Panc1 (cell line): ENCODE results near the gene MIX23. TPM values are rescaled to one million over a fixed set of nuclear protein-coding genes. Genes with fewer than 3 reads are reported as not detected.

Source experiments
- ATAC-seq: fragments of 200-7000 bp; cut with Tn5 transposase; 2 replicates; pipeline ENCODE4 v1.9.1; 2020; ENCODE audit warnings: mild to moderate bottlenecking, moderate library complexity
- BruUV-seq: library from RNA; stranded (reverse); fragments of 400-500 nt; replicated peaks from 2 replicates; lab custom pipeline; 2021; lab: Mats Ljungman, UMichigan
- CTCF ChIA-PET: fragments of 300-600 bp; sonication (Branson Sonifier 250); formaldehyde crosslinking; loops from one replicate; lab custom pipeline; 2022; ENCODE audit warnings: antibody characterized with exemption; lab: Charles Lee
- POLR2A ChIA-PET: fragments of 300-600 bp; sonication (Branson Sonifier 250); formaldehyde crosslinking; loops from one replicate; lab custom pipeline; 2022; ENCODE audit warnings: antibody characterized with exemption; lab: Charles Lee
- DNase-seq: peaks from one replicate; pipeline ENCODE4 v3.0.0-alpha.2; 2010; ENCODE audit warnings: low read depth, low spot score
- H3K27ac ChIP-seq: 2 replicates; pipeline ENCODE4 v1.5.1; 2011; ENCODE audit warnings: mild to moderate bottlenecking, low read length, inconsistent platforms
- H3K27me3 ChIP-seq: fragments of 200-500 bp; sonication (Bioruptor generic); 2 replicates; pipeline ENCODE4 v1.6.0; 2014; ENCODE audit warnings: low read length, inconsistent platforms; ENCODE audit not compliant: control insufficient read depth, insufficient read depth
- H3K36me3 ChIP-seq: fragments of 200-500 bp; sonication (Bioruptor generic); 2 replicates; pipeline ENCODE4 v1.5.1; 2014; ENCODE audit warnings: inconsistent platforms, mild to moderate bottlenecking, low read length, moderate library complexity; ENCODE audit not compliant: control insufficient read depth, insufficient read depth
- H3K4me1 ChIP-seq: 2 replicates; pipeline ENCODE4 v1.5.1; 2011; ENCODE audit warnings: inconsistent platforms, mild to moderate bottlenecking, low read length, moderate library complexity; ENCODE audit not compliant: control insufficient read depth, insufficient read depth
- H3K4me3 ChIP-seq, 2 experiments: 2 replicates each; pipeline ENCODE4 v1.5.1; 2011 to 2012; ENCODE audit warnings: low read depth in 2 of 2, low read length in 2 of 2, mild to moderate bottlenecking in 2 of 2, inconsistent platforms in 1 of 2, moderate library complexity in 1 of 2
- H3K9me3 ChIP-seq: fragments of 200-500 bp; sonication (Bioruptor generic); 2 replicates; pipeline ENCODE4 v1.5.1; 2014; ENCODE audit warnings: low read depth, mild to moderate bottlenecking, inconsistent platforms, low read length, moderate library complexity; ENCODE audit not compliant: control insufficient read depth, insufficient read depth
- CTCF ChIP-seq: fragments of 450-650 bp; IDR thresholded peaks from 2 replicates; pipeline ENCODE4 v1.5.1; 2017; ENCODE audit warnings: mild to moderate bottlenecking
- POLR2AphosphoS5 ChIP-seq: IDR thresholded peaks from 2 replicates; pipeline ENCODE4 v1.6.1; 2012; ENCODE audit warnings: mild to moderate bottlenecking, low read depth, low read length, moderate library complexity
- REST ChIP-seq, 2 experiments: IDR thresholded peaks; 2 replicates each; pipeline ENCODE4 v1.6.1; 2011 to 2012; ENCODE audit warnings: low read depth in 2 of 2, control low read depth in 1 of 2, low read length in 1 of 2, mild to moderate bottlenecking in 1 of 2, moderate library complexity in 1 of 2; ENCODE audit not compliant: insufficient read depth in 1 of 2
- SIN3A ChIP-seq: IDR thresholded peaks from 2 replicates; pipeline ENCODE4 v1.6.1; 2012; ENCODE audit warnings: low read depth, mild to moderate bottlenecking, low read length, moderate library complexity, borderline replicate concordance; ENCODE audit not compliant: insufficient read depth
- TCF7L2 ChIP-seq: IDR thresholded peaks from 2 replicates; pipeline ENCODE4 v1.6.1; 2011; ENCODE audit warnings: mild to moderate bottlenecking, low read depth, low read length, inconsistent platforms
- in situ Hi-C: cut with HindIII; loops from 2 replicates; pipeline ENCODE4 v1.10.0; 2016; ENCODE audit warnings: low sequenced_read_pairs, low pct_unique_long_range_greater_than_20kb
- intact Hi-C: fragments of 100-400 bp; cut with micrococcal nuclease; formaldehyde crosslinking; loops from one replicate; pipeline ENCODE4 v1.10.0; 2022; ENCODE audit not compliant: unreplicated experiment
- total RNA-seq: library from RNA; stranded (reverse); gene quantifications from one replicate; pipeline ENCODE4 v1.2.1, GENCODE V29; 2021; ENCODE audit not compliant: unreplicated experiment

Gene MIX23
- total RNA-seq, 1 experiment from 2014 or later = 61.7 TPM

DNA sequence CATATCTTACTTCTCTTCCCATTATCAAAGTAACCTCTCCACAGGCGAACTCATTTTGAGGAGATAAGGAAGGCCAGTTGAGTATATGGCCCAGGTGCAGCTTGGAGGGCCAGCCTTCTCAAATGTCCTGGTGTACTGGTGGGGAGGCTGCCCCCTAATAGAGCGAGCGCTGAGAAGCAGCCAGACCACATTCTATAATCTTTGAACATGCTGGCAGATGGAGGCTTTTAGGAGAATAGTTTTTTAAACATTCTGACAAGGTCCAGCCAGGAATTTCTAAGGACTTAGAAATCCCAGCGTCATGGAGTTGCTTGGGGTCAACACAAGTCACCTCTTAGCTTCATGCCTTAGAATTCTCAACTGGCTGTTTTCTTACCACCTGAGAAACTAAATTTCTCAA is 27.1 kb upstream of the MIX23 start:
- POLR2A ChIA-PET = interaction anchor here (0.6 kb wide), 1 partner anchor 10 kb away, joined by 5 read pairs; no protein-coding TSS in a partner anchor

DNA sequence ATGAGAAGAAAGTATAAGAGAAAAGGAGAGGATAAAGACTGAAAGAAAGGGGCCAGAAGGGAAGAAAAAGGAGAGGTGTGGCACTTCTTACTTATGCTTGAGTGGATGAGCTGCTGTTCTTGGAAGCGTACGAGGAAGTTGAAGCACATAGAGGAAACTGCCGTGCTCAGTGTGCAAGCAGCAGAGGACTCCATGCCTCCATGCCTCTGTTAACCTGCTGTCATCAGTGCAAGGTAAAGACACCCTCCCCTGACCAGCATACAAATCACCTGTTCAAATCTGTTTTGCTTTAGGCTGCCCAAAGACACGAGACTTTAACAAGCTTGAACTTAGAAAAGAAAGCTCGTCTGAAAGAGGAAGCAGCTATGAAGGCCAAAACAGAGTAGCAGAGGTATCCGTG is 26.4 kb upstream of the MIX23 start:
- Histone ChIP-seq H3K4me1 (no peaks in the 10 kb centered on the region; the same call in 1 of the 2 replicates), H3K27ac (no peak overlapping the region), H3K36me3 (peaks cover 12% of the 10 kb centered on the region; the same call in 1 of the 2 replicates), H3K27me3 (no peaks in the 10 kb centered on the region), H3K9me3 (no peaks in the 10 kb centered on the region), H3K4me3 (no peak overlapping the region)
- intact Hi-C loops = no loop called here
- BruUV-seq = TSS peak; percentile 55
- ATAC-seq (no peak), DNase-seq (no peak)
- POLR2A ChIA-PET = no interaction called here
- no peak for TF ChIP-seq POLR2AphosphoS5
- TF ChIP-seq SIN3A = no peak
- no peak for TF ChIP-seq TCF7L2
- TF ChIP-seq REST (IDR thresholded peaks at IDR 0.05; ENCODE audit: insufficient read depth in 1 of 2, low read depth in 2 of 2, low read length in 1 of 2) = no peak
- TF ChIP-seq CTCF = no peak
- in situ Hi-C loops = no loop called here
- CTCF ChIA-PET = no interaction called here

More for the DNA sequence above, 27.1 kb upstream of the MIX23 start:
- CTCF ChIA-PET = no interaction called here
- no peak overlapping the region for H3K4me3 ChIP-seq
- TF ChIP-seq CTCF (no peak), SIN3A (no peak), TCF7L2 (no peak), REST (IDR thresholded peaks at IDR 0.05; ENCODE audit: insufficient read depth in 1 of 2, low read depth in 2 of 2, low read length in 1 of 2) (no peak), POLR2AphosphoS5 (no peak)
- no TSS peak for BruUV-seq
- no peak overlapping the region for H3K27ac ChIP-seq
- no peaks in the 10 kb centered on the region for H3K9me3 ChIP-seq
- DNase-seq (no peak), ATAC-seq (no peak)
- H3K27me3 ChIP-seq = no peaks in the 10 kb centered on the region
- peaks cover 12% of the 10 kb centered on the region for H3K36me3 ChIP-seq
- in situ Hi-C loops = no loop called here
- intact Hi-C loops = no loop called here
- H3K4me1 ChIP-seq = peaks cover 6% of the 10 kb centered on the region
